ENCODE data around the gene CADM1.

DNA sequence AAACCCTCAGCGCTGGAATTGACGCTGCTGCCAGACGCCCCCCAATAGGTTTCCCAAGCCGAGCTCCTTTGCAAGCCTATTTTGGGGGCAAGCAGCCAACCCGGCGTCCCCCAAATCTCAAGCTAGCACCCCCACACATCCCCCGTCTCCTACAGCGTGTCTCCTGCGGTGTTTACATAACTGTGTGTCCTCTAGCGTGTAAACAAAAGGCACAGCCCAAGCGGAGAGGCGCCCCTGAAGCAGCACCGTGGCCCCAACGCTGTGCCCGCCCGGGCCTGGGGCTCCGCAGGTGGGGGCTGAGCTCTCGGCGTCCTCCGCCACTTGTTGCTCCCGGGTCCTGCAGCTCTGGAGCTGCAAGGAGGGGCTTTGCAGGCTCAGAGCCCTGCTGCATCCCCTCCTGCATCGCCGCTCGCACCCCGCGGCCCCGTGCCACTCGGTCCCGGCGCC lies 1.6 kb downstream of the CADM1 start:
- TF ChIP-seq, protein P1, sequence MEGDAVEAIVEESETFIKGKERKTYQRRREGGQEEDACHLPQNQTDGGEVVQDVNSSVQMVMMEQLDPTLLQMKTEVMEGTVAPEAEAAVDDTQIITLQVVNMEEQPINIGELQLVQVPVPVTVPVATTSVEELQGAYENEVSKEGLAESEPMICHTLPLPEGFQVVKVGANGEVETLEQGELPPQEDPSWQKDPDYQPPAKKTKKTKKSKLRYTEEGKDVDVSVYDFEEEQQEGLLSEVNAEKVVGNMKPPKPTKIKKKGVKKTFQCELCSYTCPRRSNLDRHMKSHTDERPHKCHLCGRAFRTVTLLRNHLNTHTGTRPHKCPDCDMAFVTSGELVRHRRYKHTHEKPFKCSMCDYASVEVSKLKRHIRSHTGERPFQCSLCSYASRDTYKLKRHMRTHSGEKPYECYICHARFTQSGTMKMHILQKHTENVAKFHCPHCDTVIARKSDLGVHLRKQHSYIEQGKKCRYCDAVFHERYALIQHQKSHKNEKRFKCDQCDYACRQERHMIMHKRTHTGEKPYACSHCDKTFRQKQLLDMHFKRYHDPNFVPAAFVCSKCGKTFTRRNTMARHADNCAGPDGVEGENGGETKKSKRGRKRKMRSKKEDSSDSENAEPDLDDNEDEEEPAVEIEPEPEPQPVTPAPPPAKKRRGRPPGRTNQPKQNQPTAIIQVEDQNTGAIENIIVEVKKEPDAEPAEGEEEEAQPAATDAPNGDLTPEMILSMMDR (conservative IDR thresholded peaks at IDR 0.05 in 1 of 2, IDR thresholded peaks at IDR 0.05 in 1 of 2; ENCODE audit: low read depth in 1 of 2, low read length in 2 of 2): no peak
- no peak for TF ChIP-seq EZH2 (IDR thresholded peaks at IDR 0.05; ENCODE audit: low read length, missing control alignments)
